Effector memory CD8-positive, alpha-beta T cell (primary cell): ENCODE data around the gene ZNF77.
"Not testable (repeated sequence)": the region's sequence is repeated elsewhere in the genome, so short reads cannot be mapped to it uniquely, and the experiment has no call there.

Experiments
- ATAC-seq: fragments of 150-1000 bp; cut with Tn5 transposase; replicated peaks from 2 replicates; pipeline ENCODE4 v1.10.0; 2021; ENCODE audit warnings: mild to moderate bottlenecking, moderate library complexity
- DNase-seq, 3 experiments: peaks; one replicate each; pipeline ENCODE4 v3.0.0; 2021
- H3K27ac Mint-ChIP-seq, 2 donors: one replicate each; pipeline ENCODE4 v1.8.0; 2022; ENCODE audit warnings: mild to moderate bottlenecking in 2 of 2, mixed read lengths in 2 of 2, moderate library complexity in 2 of 2
- H3K27me3 Mint-ChIP-seq, 2 donors: one replicate each; pipeline ENCODE4 v1.8.0; 2022; ENCODE audit warnings: mixed read lengths in 2 of 2
- H3K36me3 Mint-ChIP-seq: one replicate; pipeline ENCODE4 v1.8.0; 2022; ENCODE audit warnings: mild to moderate bottlenecking, moderate library complexity, mixed read lengths; ENCODE audit not compliant: insufficient read depth
- H3K4me1 Mint-ChIP-seq, 2 donors: one replicate each; pipeline ENCODE4 v1.8.0; 2022; ENCODE audit warnings: low read depth in 2 of 2, mixed read lengths in 2 of 2
- H3K4me3 Mint-ChIP-seq, 2 donors: one replicate each; pipeline ENCODE4 v1.8.0; 2022; ENCODE audit warnings: mild to moderate bottlenecking in 2 of 2, mixed read lengths in 2 of 2, moderate library complexity in 2 of 2
- H3K9me3 Mint-ChIP-seq, 2 donors: one replicate each; pipeline ENCODE4 v1.8.0; 2022; ENCODE audit warnings: mixed read lengths in 2 of 2

Gene ZNF77

DNA sequence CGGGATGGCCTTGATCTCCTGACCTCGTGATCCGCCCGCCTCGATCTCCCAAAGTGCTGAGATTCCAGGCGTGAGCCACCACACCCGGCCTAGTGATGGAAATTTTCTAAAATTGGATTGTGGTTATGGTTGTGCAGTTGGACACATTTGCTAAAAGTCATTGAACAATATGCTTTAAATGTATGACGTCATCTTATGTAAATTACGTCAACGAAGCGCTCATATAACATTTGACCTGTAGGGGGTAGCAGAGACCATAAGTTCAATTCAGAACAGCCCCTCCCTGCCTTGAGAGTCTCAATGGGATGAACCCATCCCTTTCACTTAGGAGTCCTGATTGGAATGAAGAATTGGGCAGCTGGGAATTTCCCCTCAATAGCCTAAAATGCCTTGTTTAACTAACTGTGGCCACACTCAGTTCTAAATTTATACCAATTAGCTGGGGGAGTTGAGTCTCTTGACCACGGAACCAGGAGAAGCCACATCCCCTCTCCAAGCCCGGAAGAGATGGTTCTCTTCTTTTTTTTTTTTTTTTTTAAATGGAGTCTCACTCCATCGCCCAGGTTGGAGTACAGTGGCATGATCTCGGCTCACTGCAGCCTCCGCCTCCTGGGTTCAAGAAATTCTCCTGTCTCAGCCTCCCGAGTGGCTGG is 17.4 kb upstream of the ZNF77 start:
- H3K36me3 Mint-ChIP-seq = peaks cover 5% of the 10 kb centered on the region
- no peaks in the 10 kb centered on the region for H3K9me3 Mint-ChIP-seq
- H3K27me3 Mint-ChIP-seq = peaks cover 0 to 5% of the 10 kb centered on the region in 2 donors
- no peak overlapping the region for H3K4me3 Mint-ChIP-seq
- ATAC-seq = peak; percentile 72
- H3K4me1 Mint-ChIP-seq = peaks cover 0 to 3% of the 10 kb centered on the region in 2 donors
- peak; percentile 49 to 81 (median 53) for DNase-seq
- peak overlapping the region; percentile 9 to 59 for H3K27ac Mint-ChIP-seq

DNA sequence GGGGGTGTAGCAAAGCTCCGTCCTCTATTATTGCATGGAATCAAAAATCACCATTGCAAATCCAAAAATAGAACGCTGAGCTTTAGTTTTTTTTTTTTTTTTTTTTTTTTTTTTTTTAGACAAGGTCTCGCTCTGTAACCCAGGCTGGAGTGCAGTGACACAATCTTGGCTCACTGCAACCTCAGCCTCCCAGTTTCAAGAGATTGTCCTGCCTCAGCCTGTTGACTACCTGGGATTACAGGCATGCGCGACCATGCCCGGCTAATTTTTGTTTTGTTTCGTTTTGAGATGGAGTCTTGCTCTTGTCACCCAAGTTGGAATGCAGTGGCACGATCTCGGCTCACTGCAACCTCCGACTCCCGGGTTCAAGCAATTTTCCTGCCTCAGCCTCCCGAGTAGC is 15.3 kb upstream of the ZNF77 start:
- H3K4me1 Mint-ChIP-seq = peaks cover 3% of the 10 kb centered on the region in 2 donors
- no peak for ATAC-seq
- no peak for DNase-seq
- no peak overlapping the region for H3K4me3 Mint-ChIP-seq
- peaks cover 8% of the 10 kb centered on the region for H3K36me3 Mint-ChIP-seq
- no peak overlapping the region for H3K27ac Mint-ChIP-seq
- H3K27me3 Mint-ChIP-seq = peaks cover 0 to 5% of the 10 kb centered on the region in 2 donors
- H3K9me3 Mint-ChIP-seq = no peaks in the 10 kb centered on the region

DNA sequence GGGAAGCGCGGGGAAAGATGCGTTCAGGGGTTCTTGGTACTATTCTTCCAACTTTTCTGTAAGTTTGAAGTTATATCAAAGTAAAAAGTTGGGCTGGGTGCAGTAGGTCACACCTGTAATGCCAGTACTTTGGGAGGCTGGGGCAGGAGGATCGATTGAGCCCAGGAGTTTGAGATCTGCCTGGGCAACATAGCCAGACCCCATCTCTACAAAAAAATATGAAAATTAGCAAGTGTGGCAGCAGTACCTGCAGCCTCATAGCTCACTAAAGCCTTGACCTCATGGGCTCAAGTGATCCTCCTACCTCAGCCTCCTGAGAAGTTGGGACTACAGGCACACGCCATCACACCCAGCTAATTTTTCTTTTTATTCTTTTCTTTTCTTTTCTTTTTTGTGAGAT is 12.4 kb upstream of the ZNF77 start:
- no peak overlapping the region for H3K4me3 Mint-ChIP-seq
- ATAC-seq (no peak), DNase-seq (no peak)
- no peaks in the 10 kb centered on the region for H3K9me3 Mint-ChIP-seq
- H3K27me3 Mint-ChIP-seq = peaks cover 0 to 5% of the 10 kb centered on the region in 2 donors
- no peak overlapping the region for H3K27ac Mint-ChIP-seq
- peaks cover 3% of the 10 kb centered on the region for H3K36me3 Mint-ChIP-seq
- peaks cover 3% of the 10 kb centered on the region in 2 donors for H3K4me1 Mint-ChIP-seq

DNA sequence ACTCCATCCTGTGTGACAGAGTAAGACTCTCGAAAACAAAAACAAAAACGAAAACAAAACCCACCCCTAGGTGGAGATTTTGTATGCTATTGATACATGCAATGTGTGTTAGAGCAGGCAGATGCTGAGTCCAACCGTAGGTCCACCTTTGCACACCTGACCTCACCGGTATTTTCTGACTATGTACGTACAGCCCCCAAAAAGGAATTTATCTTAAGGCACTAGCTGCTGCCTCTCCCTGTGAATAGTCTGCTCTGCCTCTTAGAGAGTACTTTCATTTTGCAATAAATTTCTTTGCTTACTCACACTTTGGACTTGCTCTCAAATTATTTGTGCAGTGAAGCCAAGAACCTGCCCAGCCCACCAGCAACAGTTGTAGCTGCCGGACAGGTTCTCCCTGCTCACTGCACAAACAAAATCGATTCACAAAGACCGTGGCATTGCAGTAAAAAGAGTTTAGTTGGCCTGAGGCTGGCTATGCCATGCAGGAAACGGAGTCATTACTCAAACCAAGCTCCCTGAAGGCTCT is 8.2 kb upstream of the ZNF77 start:
- H3K27ac Mint-ChIP-seq = no peak overlapping the region
- no peaks in the 10 kb centered on the region for H3K9me3 Mint-ChIP-seq
- H3K4me1 Mint-ChIP-seq = peaks cover 15 to 20% of the 10 kb centered on the region in 2 donors
- H3K27me3 Mint-ChIP-seq = no peaks in the 10 kb centered on the region
- H3K4me3 Mint-ChIP-seq = no peak overlapping the region
- ATAC-seq (no peak), DNase-seq (no peak)
- peaks cover 16% of the 10 kb centered on the region for H3K36me3 Mint-ChIP-seq

DNA sequence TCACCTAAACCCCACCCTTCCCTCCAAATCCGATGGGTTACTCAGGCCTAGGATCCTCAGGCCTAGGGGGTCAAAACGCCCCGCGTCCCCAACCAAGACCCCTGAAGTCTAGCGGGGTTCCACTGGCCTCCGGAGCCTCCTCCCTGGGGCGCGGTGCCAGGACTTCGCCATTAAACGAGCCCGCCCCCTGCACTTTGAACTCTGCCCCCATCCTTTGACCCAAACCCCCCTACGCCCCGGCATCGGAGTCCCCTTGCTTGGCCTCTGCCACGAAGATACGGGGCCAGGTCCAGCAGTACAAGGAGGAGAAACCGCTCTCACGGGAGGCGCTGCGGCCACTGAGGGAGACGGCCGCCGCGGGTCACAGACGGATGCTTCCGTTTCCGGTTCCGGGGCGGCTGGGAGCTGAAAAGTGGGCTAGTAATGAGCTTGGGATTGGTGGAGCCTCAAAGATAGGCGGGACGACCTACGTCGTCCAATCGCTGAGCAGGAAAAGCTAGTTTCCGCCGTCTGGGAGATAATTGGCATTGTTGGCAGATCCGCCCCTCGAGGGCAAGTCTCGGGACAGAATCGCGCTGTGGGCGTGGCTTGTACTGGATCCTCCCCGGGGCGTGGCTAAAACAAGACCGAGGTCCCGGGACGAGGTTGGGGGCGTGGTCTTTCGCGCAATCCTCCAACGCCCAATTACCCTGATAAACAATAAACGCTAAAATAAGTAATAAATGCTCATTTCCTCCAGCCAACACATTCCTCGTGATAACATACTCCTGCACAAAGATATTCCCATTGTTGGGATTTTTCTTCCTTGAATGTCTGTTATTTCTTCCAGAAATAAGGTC is 5.7 kb upstream of the ZNF77 start:
- Mint-ChIP-seq H3K36me3 (peaks cover 15% of the 10 kb centered on the region), H3K9me3 (no peaks in the 10 kb centered on the region), H3K27me3 (no peaks in the 10 kb centered on the region), H3K4me1 (peaks cover 15 to 23% of the 10 kb centered on the region in 2 donors), H3K27ac (peak overlapping the region; percentile 99), H3K4me3 (peak overlapping the region; percentile 98 to 99)
- ATAC-seq = peak; percentile 95
- peak; percentile 100 for DNase-seq

DNA sequence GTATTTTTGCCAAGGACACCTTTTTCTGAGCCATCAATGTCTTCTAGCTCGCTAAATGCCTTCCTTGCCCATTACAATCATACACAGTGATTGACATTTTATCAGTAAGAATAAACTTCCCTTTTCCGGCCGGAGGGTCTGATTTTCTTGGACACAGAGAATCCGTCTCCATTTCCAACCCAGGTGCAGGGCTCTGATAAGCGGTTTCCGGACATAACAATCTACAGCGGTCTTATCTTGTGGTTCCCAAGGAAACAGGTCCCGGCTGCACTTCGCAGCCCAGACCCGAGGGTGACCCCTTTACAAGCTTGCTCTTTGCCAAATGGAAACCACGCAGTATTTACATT is 5.1 kb upstream of the ZNF77 start:
- ATAC-seq (peak; percentile 2), DNase-seq (no peak)
- Mint-ChIP-seq H3K27me3 (no peaks in the 10 kb centered on the region), H3K4me3 (peak overlapping the region; percentile 98 to 99), H3K9me3 (no peaks in the 10 kb centered on the region), H3K4me1 (peaks cover 19 to 28% of the 10 kb centered on the region in 2 donors), H3K27ac (peak overlapping the region; percentile 99), H3K36me3 (peaks cover 19% of the 10 kb centered on the region)

DNA sequence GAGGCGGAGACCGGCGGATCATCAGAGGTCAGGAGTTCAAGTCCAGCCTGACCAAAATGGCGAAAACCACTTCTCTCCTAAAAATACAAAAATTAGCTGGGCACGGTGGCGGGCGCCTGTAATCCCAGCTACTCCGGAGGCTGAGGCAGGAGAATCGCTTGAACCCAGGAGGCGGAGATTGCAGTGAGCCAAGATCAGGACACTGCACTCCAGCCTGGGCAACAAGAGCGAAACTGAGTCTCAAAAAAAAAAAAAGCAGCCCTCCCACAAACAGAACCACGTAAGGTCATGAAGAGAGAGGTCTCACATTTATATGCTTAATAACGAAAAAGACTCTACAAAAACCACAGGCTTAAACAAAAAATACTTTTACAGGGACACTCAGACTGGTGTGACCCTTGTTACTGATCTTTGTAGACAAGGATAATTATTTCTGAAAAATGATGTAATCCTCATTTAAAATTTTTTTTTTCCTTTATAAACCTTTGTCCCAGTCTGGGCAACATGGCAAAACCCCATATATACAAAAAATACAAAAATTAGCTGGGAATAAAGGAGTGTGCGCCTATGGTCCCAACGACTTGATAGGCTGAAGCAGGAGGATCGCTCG is 909 bp upstream of the ZNF77 start:
- Mint-ChIP-seq H3K4me3 (peak overlapping the region; percentile 88 to 95), H3K4me1 (peaks cover 26 to 41% of the 10 kb centered on the region in 2 donors), H3K36me3 (peaks cover 24% of the 10 kb centered on the region), H3K9me3 (no peaks in the 10 kb centered on the region), H3K27ac (peak overlapping the region; percentile 89 to 97), H3K27me3 (no peaks in the 10 kb centered on the region)
- DNase-seq (no peak), ATAC-seq (no peak)

DNA sequence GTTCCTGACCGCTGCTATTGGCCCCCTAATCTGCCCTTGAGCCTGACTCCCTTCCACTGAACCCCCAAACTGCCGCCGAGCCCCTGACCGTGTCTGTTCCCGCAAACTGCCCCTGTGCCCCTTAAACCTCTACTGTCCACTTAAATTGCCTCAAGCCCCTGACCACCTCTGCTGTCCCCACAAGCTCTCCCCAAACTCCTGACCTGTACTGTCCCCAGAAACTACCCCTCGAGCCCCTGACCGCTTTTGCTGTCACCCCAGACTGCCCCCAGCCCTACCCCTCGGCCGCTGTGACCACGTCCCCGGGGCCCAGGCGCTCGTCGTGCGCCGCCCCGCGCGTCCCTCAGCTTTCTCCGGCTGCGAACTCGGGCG is 382 bp downstream of the ZNF77 start:
- peak overlapping the region; percentile 89 to 97 for H3K27ac Mint-ChIP-seq
- H3K4me1 Mint-ChIP-seq = peaks cover 15 to 30% of the 10 kb centered on the region in 2 donors
- no peaks in the 10 kb centered on the region for H3K27me3 Mint-ChIP-seq

DNA sequence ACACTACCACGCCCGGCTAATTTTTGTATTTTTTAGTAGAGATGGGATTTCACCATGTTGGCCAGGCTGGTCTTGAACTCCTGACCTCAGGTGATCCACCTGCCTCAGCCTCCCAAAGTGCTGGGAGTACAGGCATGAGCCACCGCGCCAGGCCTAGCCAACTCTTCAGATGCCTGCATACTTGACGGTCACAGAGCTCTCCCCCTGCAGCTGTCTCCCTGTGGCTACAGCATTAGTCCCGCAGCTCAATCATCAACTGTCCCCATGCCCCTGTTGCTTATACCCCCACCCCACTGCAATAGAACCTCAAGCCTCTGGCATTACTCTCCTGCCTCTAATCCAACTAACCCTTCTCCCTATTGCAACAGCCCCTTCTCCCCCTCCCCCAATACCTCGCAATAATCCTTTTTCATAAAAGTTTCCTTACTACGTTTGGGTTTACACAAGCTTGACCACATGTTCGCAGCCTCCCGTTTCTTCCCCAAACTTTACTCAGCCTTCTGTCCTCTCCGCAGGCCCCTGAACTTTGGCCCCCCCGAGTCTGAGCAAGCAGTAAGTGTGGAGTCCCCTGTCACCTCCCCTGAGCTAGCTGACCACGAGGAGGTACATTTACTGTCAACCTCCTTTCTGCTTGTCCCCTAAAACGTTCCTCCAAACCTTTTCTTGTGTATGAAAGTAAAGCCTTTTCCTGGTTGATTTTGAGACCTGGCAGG is 1.7 kb downstream of the ZNF77 start:
- DNase-seq (no peak), ATAC-seq (no peak)
- Mint-ChIP-seq H3K36me3 (peaks cover 22% of the 10 kb centered on the region), H3K27ac (peak overlapping the region in 1 of 2 donors; percentile 97), H3K9me3 (no peaks in the 10 kb centered on the region), H3K4me3 (peak overlapping the region; percentile 88 to 95), H3K4me1 (peaks cover 13 to 28% of the 10 kb centered on the region in 2 donors), H3K27me3 (no peaks in the 10 kb centered on the region)

More for the DNA sequence above, 382 bp downstream of the ZNF77 start:
- ATAC-seq (no peak), DNase-seq (no peak)
- Mint-ChIP-seq H3K9me3 (no peaks in the 10 kb centered on the region), H3K4me3 (peak overlapping the region; percentile 88 to 95), H3K36me3 (peaks cover 17% of the 10 kb centered on the region)

DNA sequence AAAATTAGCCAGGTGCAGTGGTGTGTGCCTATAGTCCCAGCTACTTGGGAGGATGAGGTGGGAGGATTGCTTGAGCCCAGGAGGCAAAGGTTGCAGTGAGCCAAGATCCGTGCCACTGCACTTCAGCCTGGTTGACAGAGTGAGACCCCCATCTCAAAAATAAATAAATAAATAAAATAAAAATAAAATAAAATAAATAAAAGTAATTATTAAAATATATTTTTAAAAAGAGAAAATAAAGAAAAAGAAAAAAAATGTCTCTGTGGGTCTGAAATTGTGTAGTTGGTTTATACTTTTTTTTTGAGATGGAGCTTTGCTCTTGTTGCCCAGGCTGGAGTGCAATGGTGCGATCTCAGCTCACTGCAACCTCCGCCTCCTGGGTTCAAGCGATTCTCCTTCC is 8.9 kb downstream of the ZNF77 start:
- peaks cover 6 to 13% of the 10 kb centered on the region in 2 donors for H3K9me3 Mint-ChIP-seq
- H3K4me3 Mint-ChIP-seq, H3K27ac Mint-ChIP-seq, H3K27me3 Mint-ChIP-seq, DNase-seq, H3K4me1 Mint-ChIP-seq, ATAC-seq: not testable (repeated sequence)
- H3K36me3 Mint-ChIP-seq = peaks cover 41% of the 10 kb centered on the region

DNA sequence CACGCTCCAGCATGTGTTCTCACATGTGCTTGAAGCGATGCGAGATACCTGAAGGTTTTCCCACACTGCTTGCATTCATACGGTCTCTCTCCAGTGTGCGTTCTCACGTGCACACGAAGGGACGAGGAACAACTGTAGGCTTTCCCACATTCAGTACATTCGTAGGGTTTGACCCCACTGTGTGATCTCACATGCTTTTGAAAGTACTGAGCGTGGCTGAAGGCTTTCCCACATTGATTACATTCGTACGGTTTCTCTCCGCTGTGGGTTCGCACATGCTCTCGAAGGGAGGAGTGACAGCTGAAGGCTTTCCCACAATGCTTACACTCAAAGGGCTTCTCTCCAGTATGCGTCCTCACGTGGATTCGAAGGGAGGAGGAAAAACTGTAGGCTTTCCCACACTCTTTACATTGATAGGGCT is 11.3 kb downstream of the ZNF77 start:
- Mint-ChIP-seq H3K9me3 (peaks cover 6 to 19% of the 10 kb centered on the region in 2 donors), H3K4me3 (no peak overlapping the region), H3K36me3 (peaks cover 40% of the 10 kb centered on the region), H3K27me3 (no peaks in the 10 kb centered on the region), H3K4me1 (no peaks in the 10 kb centered on the region), H3K27ac (no peak overlapping the region)
- ATAC-seq (no peak), DNase-seq (no peak)

DNA sequence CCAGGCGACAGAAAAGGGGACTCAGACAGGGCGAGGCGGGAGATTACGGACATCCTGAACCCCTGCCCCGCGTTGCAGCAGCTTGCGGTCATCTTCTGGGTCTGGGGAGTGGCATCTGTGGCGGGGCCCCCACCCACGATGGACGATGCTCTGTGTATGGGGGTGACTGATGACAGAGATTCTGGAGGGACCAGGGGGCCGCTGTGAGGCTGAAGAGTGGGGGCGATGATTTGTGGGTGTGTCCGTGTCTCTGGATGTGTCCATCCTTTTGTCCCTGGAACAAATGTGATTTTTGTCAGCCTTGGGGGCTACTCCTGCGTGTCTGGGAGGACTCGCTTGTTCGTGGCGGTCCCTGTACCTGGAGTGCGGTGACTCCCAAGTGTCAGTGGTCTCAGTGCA is 17.7 kb downstream of the ZNF77 start:
- DNase-seq (no peak), ATAC-seq (no peak)
- Mint-ChIP-seq H3K36me3 (no peaks in the 10 kb centered on the region), H3K27ac (peak overlapping the region in 1 of 2 donors; percentile 19), H3K4me3 (no peak overlapping the region), H3K4me1 (no peaks in the 10 kb centered on the region), H3K9me3 (peaks cover 0 to 10% of the 10 kb centered on the region in 2 donors), H3K27me3 (no peaks in the 10 kb centered on the region)
